Stimulated activated CD8-positive, alpha-beta memory T cell treated with anti-CD3 and anti-CD28 coated beads, Interleukin-12 subunit alpha, Interleukin-12 subunit beta, amount 100 ng/mL, for 4 hours (primary cell): ENCODE data around the gene LHFPL3.
"Not testable (repeated sequence)": the region's sequence is repeated elsewhere in the genome, so short reads cannot be mapped to it uniquely, and the experiment has no call there.

ENCODE experiments used
- DNase-seq: peaks from one replicate; pipeline ENCODE4 v3.0.0-alpha.2; 2020; ENCODE audit warnings: low read depth

LHFPL3 gene

DNA sequence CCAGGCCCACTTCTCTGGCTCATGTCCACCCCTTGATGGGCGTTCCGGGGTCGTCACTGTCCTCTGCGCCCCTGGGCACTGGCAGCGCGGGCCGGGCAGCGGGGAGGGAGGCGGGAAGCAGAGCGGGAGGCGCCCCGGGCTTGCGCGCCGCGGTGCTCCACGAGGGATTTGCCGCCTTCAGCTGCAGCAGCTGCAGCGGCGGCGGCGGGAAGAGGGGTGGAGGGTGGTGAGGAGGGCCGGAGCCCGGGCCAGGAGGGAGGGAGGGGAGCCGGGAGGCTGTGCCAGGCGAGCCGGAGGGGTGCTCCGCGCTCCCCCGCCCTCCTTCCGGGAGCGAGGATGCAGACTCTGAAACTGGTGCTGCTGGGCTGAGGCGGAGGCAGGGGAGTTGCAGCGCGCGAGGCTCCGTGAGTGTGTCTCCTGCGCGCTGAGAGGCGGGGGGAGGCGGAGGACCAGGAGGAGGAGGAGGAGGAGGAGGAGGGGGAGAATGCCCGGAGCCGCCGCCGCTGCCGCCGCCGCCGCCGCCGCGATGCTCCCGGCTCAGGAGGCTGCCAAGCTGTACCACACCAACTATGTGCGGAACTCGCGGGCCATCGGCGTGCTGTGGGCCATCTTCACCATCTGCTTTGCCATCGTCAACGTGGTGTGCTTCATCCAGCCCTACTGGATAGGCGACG is at the start of gene LHFPL3:
TSS of gene LHFPL3 (plus strand) at position 308 of the 674 bp plus-strand sequence.
- DNase-seq = no peak

DNA sequence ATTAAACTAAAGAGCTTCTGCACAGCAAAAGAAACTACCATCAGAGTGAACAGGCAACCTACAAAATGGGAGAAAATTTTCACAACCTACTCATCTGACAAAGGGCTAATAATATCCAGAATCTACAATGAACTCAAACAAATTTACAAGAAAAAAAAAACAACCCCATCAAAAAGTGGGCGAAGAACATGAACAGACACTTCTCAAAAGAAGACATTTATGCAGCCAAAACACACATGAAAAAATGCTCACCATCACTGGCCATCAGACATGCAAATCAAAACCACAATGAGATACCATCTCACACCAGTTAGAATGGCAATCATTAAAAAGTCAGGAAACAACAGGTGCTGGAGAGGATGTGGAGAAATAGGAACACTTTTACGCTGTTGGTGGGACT is 46.7 kb upstream of the LHFPL3 start:
- DNase-seq = not testable (repeated sequence)

DNA sequence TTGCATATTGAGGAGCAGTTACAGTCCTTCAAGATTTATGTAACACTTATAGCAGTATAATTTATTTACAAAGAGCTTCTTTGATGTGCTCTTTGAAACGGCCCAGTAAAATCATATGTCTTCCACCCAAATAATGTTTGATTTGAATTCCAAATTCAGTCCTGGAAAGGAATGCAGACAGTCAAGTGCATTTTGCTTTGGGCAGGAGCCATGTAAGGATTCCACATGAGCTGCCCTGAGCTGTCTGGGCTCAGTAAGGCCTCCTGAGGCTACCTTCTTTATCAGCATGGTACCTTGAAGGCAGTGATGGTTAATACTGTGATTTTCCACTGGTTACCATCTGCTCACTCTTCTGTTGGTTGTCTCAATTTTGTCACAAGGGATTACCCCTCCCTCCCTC is 41.6 kb upstream of the LHFPL3 start:
- no peak for DNase-seq

- no peak for DNase-seq
Measured at GRCh38 chr7:104288137-104288536, 40.3 kb upstream of the LHFPL3 start.

DNA sequence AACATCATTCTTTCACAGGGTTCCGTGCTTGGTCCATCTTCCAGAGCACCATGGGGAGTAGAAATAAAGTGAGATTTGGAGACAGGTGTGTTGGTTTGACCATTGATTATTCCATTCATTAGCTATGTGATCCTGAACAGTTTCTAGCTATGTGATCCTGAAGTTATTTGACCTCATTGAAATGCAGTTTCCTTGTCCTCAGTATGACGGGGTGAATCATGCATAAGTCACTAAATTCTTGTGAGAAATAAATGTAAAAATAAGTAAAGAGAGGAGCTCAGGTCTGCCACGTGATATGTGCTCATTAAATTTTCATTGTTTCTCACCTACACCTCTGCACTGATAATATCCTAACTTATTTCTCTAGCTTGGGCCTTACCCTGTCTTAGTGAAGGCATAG is 34.1 kb upstream of the LHFPL3 start:
- no peak for DNase-seq

DNA sequence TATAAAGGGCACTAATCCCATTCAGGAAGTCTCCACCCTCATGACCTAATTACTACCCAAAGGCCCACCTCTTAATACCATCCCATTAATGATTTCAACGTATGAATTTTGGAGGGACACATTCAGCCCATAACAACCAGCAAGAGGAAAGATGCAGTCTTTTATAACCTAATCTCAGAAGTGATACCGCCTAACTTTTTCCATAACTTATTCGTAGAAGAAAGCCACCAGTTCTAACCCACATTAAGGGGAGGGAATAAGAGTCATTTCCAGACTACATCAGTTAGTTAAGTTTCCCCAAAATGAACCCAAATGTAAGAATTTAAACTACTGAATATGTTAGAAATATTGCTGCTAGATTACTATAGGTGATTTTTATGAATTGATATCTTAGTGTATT is 32.1 kb upstream of the LHFPL3 start:
- DNase-seq = no peak

- no peak for DNase-seq
Measured at GRCh38 chr7:104296900-104297299, 31.5 kb upstream of the LHFPL3 start.

- DNase-seq = no peak
Measured at GRCh38 chr7:104299323-104299722, 29.1 kb upstream of the LHFPL3 start.

DNA sequence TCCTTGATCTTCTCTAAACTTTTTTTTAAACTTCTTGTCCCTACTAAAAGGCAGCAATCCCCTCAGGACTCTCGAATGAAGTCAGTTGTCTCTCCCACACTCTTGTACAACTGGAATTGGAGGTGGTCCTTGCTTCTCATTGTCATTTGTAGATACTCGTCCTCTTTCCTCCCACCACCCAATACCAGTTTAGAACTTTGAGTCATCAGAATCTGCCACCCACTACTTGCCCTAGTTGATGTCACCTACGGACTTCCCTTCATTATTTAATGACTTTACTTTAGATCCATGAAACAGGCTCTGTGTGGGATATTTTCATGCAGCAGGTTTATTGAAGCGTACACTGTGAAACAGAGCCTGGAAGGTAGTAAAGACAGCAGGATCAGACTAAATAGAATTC is 28.6 kb upstream of the LHFPL3 start:
- DNase-seq = no peak

DNA sequence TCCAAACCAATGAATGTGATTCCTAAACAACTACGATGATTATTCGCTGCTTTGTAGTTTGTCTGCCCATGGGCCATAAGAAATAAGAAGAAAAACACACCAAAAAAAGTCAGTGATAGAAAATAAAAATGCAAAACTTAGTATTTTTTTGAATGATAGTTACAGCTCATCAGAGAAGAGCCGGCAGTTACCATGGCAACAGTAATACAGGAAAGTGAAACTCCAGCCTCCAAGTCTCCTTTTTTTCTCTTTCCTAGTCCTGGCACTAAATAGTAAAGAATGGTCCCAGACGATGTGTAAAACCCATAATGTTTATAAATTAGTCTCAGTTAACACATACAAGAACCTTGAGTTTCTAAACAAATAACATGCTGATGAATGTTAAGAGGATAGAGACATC is 21.6 kb upstream of the LHFPL3 start:
- DNase-seq = no peak

- DNase-seq = no peak
Measured at GRCh38 chr7:104317948-104318629, 10.3 kb upstream of the LHFPL3 start.

DNA sequence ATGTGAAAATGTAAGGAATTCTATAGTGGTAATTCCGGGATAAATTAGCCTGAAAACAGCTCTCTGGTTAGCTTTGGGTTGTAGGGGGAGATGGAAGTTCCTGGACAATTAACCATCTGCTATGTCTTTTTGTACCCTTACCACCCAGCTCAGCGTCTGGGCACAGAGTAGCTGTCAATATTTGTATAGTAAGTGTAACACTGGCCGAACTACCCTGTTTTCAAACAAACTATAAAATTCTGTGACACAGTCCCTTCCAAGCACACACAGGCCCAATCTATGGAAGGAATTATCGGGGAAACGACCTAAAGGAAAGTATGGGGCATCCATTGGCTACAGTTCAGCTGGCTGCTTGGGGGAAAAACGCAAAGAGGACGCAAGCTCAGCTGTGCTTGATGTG is 869 bp upstream of the LHFPL3 start:
- no peak for DNase-seq

DNA sequence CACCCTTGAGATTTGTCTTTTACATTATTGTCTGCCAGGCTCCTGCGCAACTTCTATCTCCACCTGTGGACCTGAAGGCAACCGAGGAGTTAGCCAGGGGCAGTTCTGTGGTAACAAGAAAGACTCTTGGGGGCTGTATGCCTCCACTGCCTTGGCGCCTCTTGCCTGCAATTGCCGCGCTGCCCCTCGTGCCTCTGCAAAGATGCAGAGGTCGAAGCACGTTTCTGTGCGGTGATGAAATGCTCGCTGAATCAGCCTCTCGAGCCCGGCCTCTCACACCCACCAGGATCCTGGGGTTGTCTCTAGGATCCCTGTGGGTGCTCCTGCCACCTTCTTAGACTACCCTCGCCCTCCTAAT is 486 bp upstream of the LHFPL3 start:
- DNase-seq = no peak

DNA sequence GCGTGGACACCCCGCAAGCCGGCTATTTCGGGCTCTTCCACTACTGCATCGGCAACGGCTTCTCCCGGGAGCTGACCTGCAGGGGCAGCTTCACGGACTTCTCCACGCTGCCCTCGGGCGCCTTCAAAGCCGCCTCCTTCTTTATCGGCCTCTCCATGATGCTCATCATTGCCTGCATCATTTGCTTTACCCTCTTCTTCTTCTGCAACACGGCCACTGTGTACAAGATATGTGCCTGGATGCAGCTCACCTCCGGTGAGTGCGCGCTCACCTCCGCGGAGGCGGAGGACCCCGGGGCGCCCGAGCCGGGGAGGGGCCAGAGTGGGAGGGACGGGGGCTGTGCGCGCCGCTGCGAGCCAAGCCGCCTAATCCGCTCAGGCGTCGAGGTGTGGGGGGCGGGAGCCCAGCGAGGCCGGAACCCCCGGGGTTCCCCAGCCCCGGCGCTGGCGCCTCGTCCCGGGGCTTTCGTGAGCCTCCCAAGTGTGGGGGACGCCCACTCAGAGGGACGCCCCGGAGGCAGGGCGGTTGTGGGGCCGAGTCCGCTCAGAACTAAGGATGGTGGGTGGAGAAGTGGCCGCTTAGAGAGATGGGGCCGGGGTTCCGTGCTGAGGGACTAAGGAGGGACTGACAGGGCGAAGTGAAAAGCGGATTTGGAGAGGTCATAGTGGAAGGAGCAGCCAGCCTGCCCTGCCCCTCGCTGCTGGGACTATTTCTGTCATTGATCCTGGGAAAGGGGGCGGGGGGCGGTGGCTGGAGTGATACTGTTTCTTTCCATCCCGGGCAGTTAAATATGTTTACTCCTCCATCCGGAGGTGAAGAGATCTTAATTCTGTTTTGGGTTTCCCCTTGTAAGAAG is 795 bp downstream of the LHFPL3 start:
- DNase-seq = no peak

- no peak for DNase-seq
Measured at GRCh38 chr7:104341546-104341945, 13.1 kb downstream of the LHFPL3 start.

DNA sequence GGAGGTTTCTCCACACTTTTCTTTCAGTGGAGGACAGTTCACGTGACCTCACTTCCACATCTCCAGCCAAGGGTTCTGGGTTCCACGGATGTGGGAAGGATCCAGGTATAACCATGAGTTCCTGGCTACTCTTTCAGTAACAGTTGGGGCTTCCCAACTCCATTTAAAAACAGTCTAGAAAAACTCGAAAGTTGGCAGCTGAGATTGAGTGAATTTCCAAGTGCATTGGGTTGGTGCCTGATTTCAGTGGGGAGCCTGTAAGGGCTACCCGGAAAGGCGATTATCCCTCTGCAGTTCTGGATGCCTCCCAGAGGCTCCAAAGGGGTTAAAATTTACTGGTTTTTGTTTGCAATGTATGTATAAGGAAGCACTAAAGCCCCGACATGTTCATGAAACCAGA is 24.3 kb downstream of the LHFPL3 start:
- DNase-seq = no peak

GRCh38 chr7:104357166-104357565 is 28.8 kb downstream of the LHFPL3 start:
- DNase-seq = no peak

GRCh38 chr7:104358446-104359132 is 30.2 kb downstream of the LHFPL3 start:
- no peak for DNase-seq

GRCh38 chr7:104362756-104363155 is 34.4 kb downstream of the LHFPL3 start:
- no peak for DNase-seq

- DNase-seq = no peak
Measured at GRCh38 chr7:104363355-104363754, 35.0 kb downstream of the LHFPL3 start.

- no peak for DNase-seq
Measured at GRCh38 chr7:104366390-104366789, 38.0 kb downstream of the LHFPL3 start.

DNA sequence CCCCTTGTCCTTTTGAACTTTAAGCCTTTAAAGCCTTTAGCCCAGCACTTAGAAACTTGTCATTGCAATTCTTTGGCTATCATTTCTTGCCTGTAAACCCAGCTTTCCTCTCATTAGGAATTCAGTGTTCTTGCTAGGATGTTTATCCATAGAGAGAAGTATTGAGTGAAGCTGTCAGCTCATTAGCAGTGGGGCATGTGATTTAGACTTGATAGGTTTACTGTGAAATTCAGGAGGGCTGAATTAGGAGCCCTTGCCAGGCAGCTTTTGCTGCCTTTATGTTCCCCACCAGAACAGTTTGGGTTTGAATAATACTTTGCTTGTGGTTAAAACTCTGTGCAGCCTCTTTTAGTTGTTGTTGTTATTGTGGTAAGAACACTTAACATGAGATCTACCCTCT is 39.5 kb downstream of the LHFPL3 start:
- DNase-seq = no peak
